ENCODE data around the gene CFAP107.

The CFAP107 gene

DNA sequence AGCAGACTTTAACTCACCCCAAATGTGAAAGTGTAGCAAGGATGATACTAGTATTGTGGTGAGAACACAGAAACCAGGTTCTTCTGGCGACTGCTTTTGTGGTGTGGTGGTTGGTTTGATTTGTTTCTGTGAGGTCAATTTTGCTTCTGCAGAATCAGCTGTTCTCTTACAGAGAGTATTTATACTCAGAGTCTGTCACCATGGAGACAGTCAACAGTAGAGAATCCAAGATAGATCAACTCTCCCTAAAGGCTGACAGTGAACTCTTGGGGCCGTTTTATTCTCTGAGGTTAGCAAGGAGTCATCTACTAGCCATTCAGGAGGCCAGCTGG lies at the start of gene CFAP107:
Gene CFAP107 (plus strand): TSS at position 209 of the 332 bp plus-strand sequence. CDS start 231 bp downstream, outside the sequence.
- no peaks in the 10 kb centered on the region for H3K9me2 ChIP-seq (ENCODE audit: low read depth, low read length)
- TF ChIP-seq EZH2 (IDR thresholded peaks at IDR 0.05; ENCODE audit: borderline replicate concordance, low read length) (no peak), CTCF (IDR thresholded peaks at IDR 0.05; ENCODE audit: low read length) (no peak)
- no peak within 1 kb of the TSS for H2AFZ ChIP-seq (ENCODE audit: low read length)
- no peak within 1 kb of the TSS for H3K4me2 ChIP-seq (ENCODE audit: low read length)
- no peaks in the 10 kb centered on the region for H3K4me1 ChIP-seq (ENCODE audit: insufficient read depth, low read length, severe bottlenecking)
- H3K27me3 ChIP-seq (ENCODE audit: insufficient read depth, low read length): no peaks in the 10 kb centered on the region
- H3K9me3 ChIP-seq (ENCODE audit: low read length): no peaks in the 10 kb centered on the region
- H3K36me3 ChIP-seq (ENCODE audit: insufficient read depth, low read length): no peaks in the 10 kb centered on the region
- H3K27ac ChIP-seq (ENCODE audit: low read depth, low read length, poor library complexity, severe bottlenecking): no peak within 1 kb of the TSS
- H4K20me1 ChIP-seq (ENCODE audit: insufficient read depth, low read length): no peaks in the 10 kb centered on the region
- no peaks in the 10 kb centered on the region for H3F3A ChIP-seq (ENCODE audit: insufficient read depth, low read length)
- no peak within 1 kb of the TSS for H3K4me3 ChIP-seq (ENCODE audit: low read depth, low read length, poor library complexity, severe bottlenecking)
- H3K9ac ChIP-seq (ENCODE audit: low read length): no peak within 1 kb of the TSS
- H3K79me2 ChIP-seq (ENCODE audit: insufficient read depth, low read length): no peaks in the 10 kb centered on the region

DNA sequence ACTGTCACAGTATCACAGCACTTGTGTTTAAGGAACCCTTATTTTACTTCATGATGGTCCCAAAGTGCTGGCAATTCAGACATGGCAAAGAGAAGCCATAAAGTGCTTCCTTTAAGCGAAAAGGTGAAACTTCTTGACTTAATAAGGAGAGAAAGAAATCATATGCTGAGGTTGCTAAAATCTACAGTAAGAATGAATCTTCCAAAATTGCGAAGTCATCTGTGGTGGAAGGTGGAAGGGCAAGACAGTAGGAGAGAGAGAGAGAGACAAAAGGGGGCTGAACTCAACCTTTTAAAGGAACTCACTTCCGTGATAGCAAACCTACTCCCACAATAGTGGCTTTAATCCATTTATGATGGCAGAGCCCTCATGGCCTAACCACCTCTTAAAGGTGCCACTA lies 49.3 kb upstream of the CFAP107 start:
- no peak overlapping the region for H3K27ac ChIP-seq (ENCODE audit: low read depth, low read length, poor library complexity, severe bottlenecking)
- no peaks in the 10 kb centered on the region for H3K9me3 ChIP-seq (ENCODE audit: low read length)
- no peaks in the 10 kb centered on the region for H3F3A ChIP-seq (ENCODE audit: insufficient read depth, low read length)
- no peaks in the 10 kb centered on the region for H3K9me2 ChIP-seq (ENCODE audit: low read depth, low read length)
- no peak overlapping the region for H3K4me2 ChIP-seq (ENCODE audit: low read length)
- H3K4me1 ChIP-seq (ENCODE audit: insufficient read depth, low read length, severe bottlenecking): no peaks in the 10 kb centered on the region
- H3K36me3 ChIP-seq (ENCODE audit: insufficient read depth, low read length): no peaks in the 10 kb centered on the region
- no peak overlapping the region for H3K4me3 ChIP-seq (ENCODE audit: low read depth, low read length, poor library complexity, severe bottlenecking)
- no peaks in the 10 kb centered on the region for H3K79me2 ChIP-seq (ENCODE audit: insufficient read depth, low read length)
- TF ChIP-seq EZH2 (IDR thresholded peaks at IDR 0.05; ENCODE audit: borderline replicate concordance, low read length) (no peak), CTCF (IDR thresholded peaks at IDR 0.05; ENCODE audit: low read length) (no peak)
- H4K20me1 ChIP-seq (ENCODE audit: insufficient read depth, low read length): no peaks in the 10 kb centered on the region
- no peaks in the 10 kb centered on the region for H3K27me3 ChIP-seq (ENCODE audit: insufficient read depth, low read length)
- no peak overlapping the region for H2AFZ ChIP-seq (ENCODE audit: low read length)
- H3K9ac ChIP-seq (ENCODE audit: low read length): no peak overlapping the region

DNA sequence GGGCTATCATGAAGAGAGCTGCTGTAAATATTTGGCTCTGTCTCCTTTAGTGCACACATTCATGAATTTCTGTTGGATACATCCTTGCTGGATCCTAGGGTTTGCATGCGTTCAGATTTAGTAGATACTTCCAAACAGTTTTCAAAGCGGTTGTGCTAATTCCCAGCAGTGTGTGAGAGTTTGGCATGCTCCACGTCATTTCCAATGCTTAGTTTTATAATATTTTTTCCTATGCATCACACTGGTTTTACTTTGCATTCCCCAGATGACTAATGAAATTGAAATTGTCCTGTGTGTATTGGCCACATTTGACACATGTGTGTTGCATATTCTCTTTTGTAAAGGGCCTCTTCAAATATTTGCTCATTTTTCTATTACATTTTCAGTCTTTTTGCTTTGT lies 48.6 kb upstream of the CFAP107 start:
- Histone ChIP-seq H3K4me2 (ENCODE audit: low read length) (no peak overlapping the region), H3K79me2 (ENCODE audit: insufficient read depth, low read length) (no peaks in the 10 kb centered on the region), H3K9me3 (ENCODE audit: low read length) (no peaks in the 10 kb centered on the region), H3K27me3 (ENCODE audit: insufficient read depth, low read length) (no peaks in the 10 kb centered on the region), H4K20me1 (ENCODE audit: insufficient read depth, low read length) (no peaks in the 10 kb centered on the region), H3K4me3 (ENCODE audit: low read depth, low read length, poor library complexity, severe bottlenecking) (no peak overlapping the region), H2AFZ (ENCODE audit: low read length) (no peak overlapping the region), H3K9me2 (ENCODE audit: low read depth, low read length) (no peaks in the 10 kb centered on the region), H3K27ac (ENCODE audit: low read depth, low read length, poor library complexity, severe bottlenecking) (no peak overlapping the region), H3F3A (ENCODE audit: insufficient read depth, low read length) (no peaks in the 10 kb centered on the region), H3K36me3 (ENCODE audit: insufficient read depth, low read length) (no peaks in the 10 kb centered on the region), H3K9ac (ENCODE audit: low read length) (no peak overlapping the region), H3K4me1 (ENCODE audit: insufficient read depth, low read length, severe bottlenecking) (no peaks in the 10 kb centered on the region)
- TF ChIP-seq CTCF (IDR thresholded peaks at IDR 0.05; ENCODE audit: low read length): no peak
- TF ChIP-seq EZH2 (IDR thresholded peaks at IDR 0.05; ENCODE audit: borderline replicate concordance, low read length): no peak

Data from OCI-LY1 (cell line).